ENCODE data around the gene BMPR1A. TPM values are rescaled to one million over a fixed set of nuclear protein-coding genes. Genes with fewer than 3 reads are reported as not detected.

Gene BMPR1A
- total RNA-seq, 2 experiments from 2014 or later, result 7.5 to 8.4 TPM

- Mint-ChIP-seq H3K4me3 (no peak overlapping the region), H3K9me3 (no peaks in the 10 kb centered on the region), H3K27me3 (no peaks in the 10 kb centered on the region), H3K27ac (no peak overlapping the region), H3K4me1 (peaks cover 17% of the 10 kb centered on the region), H3K36me3 (no peaks in the 10 kb centered on the region)
- no peak for DNase-seq
Measured at GRCh38 chr10:86798025-86798424, 41.6 kb downstream of the BMPR1A start.

- peak; percentile 2 for DNase-seq
- Mint-ChIP-seq H3K9me3 (no peaks in the 10 kb centered on the region), H3K27me3 (no peaks in the 10 kb centered on the region), H3K4me1 (peaks cover 17% of the 10 kb centered on the region), H3K27ac (no peak overlapping the region), H3K4me3 (no peak overlapping the region), H3K36me3 (no peaks in the 10 kb centered on the region)
Measured at GRCh38 chr10:86798611-86799010, 42.2 kb downstream of the BMPR1A start.

GRCh38 chr10:86799188-86799845 lies 42.9 kb downstream of the BMPR1A start:
- H3K27me3 Mint-ChIP-seq, result no peaks in the 10 kb centered on the region
- H3K36me3 Mint-ChIP-seq, result no peaks in the 10 kb centered on the region
- H3K27ac Mint-ChIP-seq, result no peak overlapping the region
- H3K4me3 Mint-ChIP-seq, result no peak overlapping the region
- no peak for DNase-seq
- H3K4me1 Mint-ChIP-seq, result peaks cover 17% of the 10 kb centered on the region
- no peaks in the 10 kb centered on the region for H3K9me3 Mint-ChIP-seq

- Mint-ChIP-seq H3K9me3 (no peaks in the 10 kb centered on the region), H3K27me3 (no peaks in the 10 kb centered on the region), H3K4me1 (peaks cover 17% of the 10 kb centered on the region), H3K4me3 (no peak overlapping the region), H3K27ac (no peak overlapping the region), H3K36me3 (no peaks in the 10 kb centered on the region)
- no peak for DNase-seq
Measured at GRCh38 chr10:86801995-86802394, 45.6 kb downstream of the BMPR1A start.

- H3K36me3 Mint-ChIP-seq, result no peaks in the 10 kb centered on the region
- H3K9me3 Mint-ChIP-seq, result no peaks in the 10 kb centered on the region
- H3K4me1 Mint-ChIP-seq, result peaks cover 15% of the 10 kb centered on the region
- H3K4me3 Mint-ChIP-seq, result no peak overlapping the region
- DNase-seq, result no peak
- H3K27me3 Mint-ChIP-seq, result no peaks in the 10 kb centered on the region
- H3K27ac Mint-ChIP-seq, result no peak overlapping the region
Measured at GRCh38 chr10:86802473-86803108, 46.2 kb downstream of the BMPR1A start.

- H3K4me1 Mint-ChIP-seq, result peaks cover 14% of the 10 kb centered on the region
- no peaks in the 10 kb centered on the region for H3K27me3 Mint-ChIP-seq
- no peaks in the 10 kb centered on the region for H3K36me3 Mint-ChIP-seq
- H3K27ac Mint-ChIP-seq, result no peak overlapping the region
- H3K9me3 Mint-ChIP-seq, result no peaks in the 10 kb centered on the region
- no peak overlapping the region for H3K4me3 Mint-ChIP-seq
- no peak for DNase-seq
Measured at GRCh38 chr10:86803156-86803555, 46.7 kb downstream of the BMPR1A start.

- DNase-seq, result no peak
- Mint-ChIP-seq H3K27me3 (no peaks in the 10 kb centered on the region), H3K4me1 (peaks cover under 1% of the 10 kb centered on the region), H3K27ac (no peak overlapping the region), H3K4me3 (no peak overlapping the region), H3K36me3 (no peaks in the 10 kb centered on the region), H3K9me3 (no peaks in the 10 kb centered on the region)
Measured at GRCh38 chr10:86804805-86805204, 48.4 kb downstream of the BMPR1A start.

- H3K9me3 Mint-ChIP-seq, result no peaks in the 10 kb centered on the region
- no peak for DNase-seq
- no peak overlapping the region for H3K4me3 Mint-ChIP-seq
- no peaks in the 10 kb centered on the region for H3K36me3 Mint-ChIP-seq
- no peaks in the 10 kb centered on the region for H3K27me3 Mint-ChIP-seq
- peaks cover 7% of the 10 kb centered on the region for H3K4me1 Mint-ChIP-seq
- no peak overlapping the region for H3K27ac Mint-ChIP-seq
Measured at GRCh38 chr10:86813101-86813500, 56.7 kb downstream of the BMPR1A start.

- Mint-ChIP-seq H3K27me3 (no peaks in the 10 kb centered on the region), H3K4me1 (peaks cover 7% of the 10 kb centered on the region), H3K27ac (no peak overlapping the region), H3K4me3 (no peak overlapping the region), H3K9me3 (no peaks in the 10 kb centered on the region), H3K36me3 (no peaks in the 10 kb centered on the region)
- DNase-seq, result no peak
Measured at GRCh38 chr10:86813982-86814381, 57.6 kb downstream of the BMPR1A start.

- Mint-ChIP-seq H3K4me3 (no peak overlapping the region), H3K27me3 (no peaks in the 10 kb centered on the region)
Measured at GRCh38 chr10:86815035-86815617, 58.7 kb downstream of the BMPR1A start.

GRCh38 chr10:86815640-86816039 lies 59.2 kb downstream of the BMPR1A start:
- Mint-ChIP-seq H3K4me1 (peaks cover 7% of the 10 kb centered on the region), H3K9me3 (no peaks in the 10 kb centered on the region), H3K27ac (no peak overlapping the region), H3K27me3 (no peaks in the 10 kb centered on the region), H3K4me3 (no peak overlapping the region), H3K36me3 (no peaks in the 10 kb centered on the region)
- no peak for DNase-seq

More at GRCh38 chr10:86815035-86815617, 58.7 kb downstream of the BMPR1A start:
- no peak for DNase-seq
- H3K9me3 Mint-ChIP-seq, result no peaks in the 10 kb centered on the region
- no peaks in the 10 kb centered on the region for H3K36me3 Mint-ChIP-seq
- H3K27ac Mint-ChIP-seq, result no peak overlapping the region
- H3K4me1 Mint-ChIP-seq, result peaks cover 7% of the 10 kb centered on the region

GRCh38 chr10:86817246-86817645 lies 60.8 kb downstream of the BMPR1A start:
- DNase-seq, result no peak
- no peak overlapping the region for H3K27ac Mint-ChIP-seq
- no peaks in the 10 kb centered on the region for H3K27me3 Mint-ChIP-seq
- no peaks in the 10 kb centered on the region for H3K9me3 Mint-ChIP-seq
- H3K36me3 Mint-ChIP-seq, result no peaks in the 10 kb centered on the region
- H3K4me3 Mint-ChIP-seq, result no peak overlapping the region
- peaks cover 5% of the 10 kb centered on the region for H3K4me1 Mint-ChIP-seq

GRCh38 chr10:86819567-86819966 lies 63.1 kb downstream of the BMPR1A start:
- Mint-ChIP-seq H3K4me3 (no peak overlapping the region), H3K36me3 (no peaks in the 10 kb centered on the region), H3K9me3 (no peaks in the 10 kb centered on the region), H3K4me1 (peaks cover 5% of the 10 kb centered on the region), H3K27me3 (no peaks in the 10 kb centered on the region), H3K27ac (no peak overlapping the region)
- DNase-seq, result no peak

- Mint-ChIP-seq H3K4me1 (no peaks in the 10 kb centered on the region), H3K4me3 (no peak overlapping the region), H3K36me3 (no peaks in the 10 kb centered on the region), H3K27me3 (no peaks in the 10 kb centered on the region), H3K9me3 (no peaks in the 10 kb centered on the region), H3K27ac (no peak overlapping the region)
- no peak for DNase-seq
Measured at GRCh38 chr10:86820509-86820908, 64.1 kb downstream of the BMPR1A start.

- no peaks in the 10 kb centered on the region for H3K36me3 Mint-ChIP-seq
- no peak for DNase-seq
- no peaks in the 10 kb centered on the region for H3K9me3 Mint-ChIP-seq
- no peak overlapping the region for H3K4me3 Mint-ChIP-seq
- no peak overlapping the region for H3K27ac Mint-ChIP-seq
- H3K4me1 Mint-ChIP-seq, result no peaks in the 10 kb centered on the region
- no peaks in the 10 kb centered on the region for H3K27me3 Mint-ChIP-seq
Measured at GRCh38 chr10:86821388-86821999, 65.1 kb downstream of the BMPR1A start.

All from activated naive CD8-positive, alpha-beta T cell treated with anti-CD3 and anti-CD28 coated beads for 36 hours (primary cell).